Activated CD4-positive, alpha-beta T cell treated with anti-CD3 and anti-CD28 coated beads for 48 hours (primary cell): Measurements from ENCODE around the gene GABRG3.
"Not testable (repeated sequence)": the region's sequence is repeated elsewhere in the genome, so short reads cannot be mapped to it uniquely, and the experiment has no call there.

ENCODE experiments used
- DNase-seq: peaks from one replicate; pipeline ENCODE4 v3.0.0-alpha.2; 2020

Gene GABRG3

DNA sequence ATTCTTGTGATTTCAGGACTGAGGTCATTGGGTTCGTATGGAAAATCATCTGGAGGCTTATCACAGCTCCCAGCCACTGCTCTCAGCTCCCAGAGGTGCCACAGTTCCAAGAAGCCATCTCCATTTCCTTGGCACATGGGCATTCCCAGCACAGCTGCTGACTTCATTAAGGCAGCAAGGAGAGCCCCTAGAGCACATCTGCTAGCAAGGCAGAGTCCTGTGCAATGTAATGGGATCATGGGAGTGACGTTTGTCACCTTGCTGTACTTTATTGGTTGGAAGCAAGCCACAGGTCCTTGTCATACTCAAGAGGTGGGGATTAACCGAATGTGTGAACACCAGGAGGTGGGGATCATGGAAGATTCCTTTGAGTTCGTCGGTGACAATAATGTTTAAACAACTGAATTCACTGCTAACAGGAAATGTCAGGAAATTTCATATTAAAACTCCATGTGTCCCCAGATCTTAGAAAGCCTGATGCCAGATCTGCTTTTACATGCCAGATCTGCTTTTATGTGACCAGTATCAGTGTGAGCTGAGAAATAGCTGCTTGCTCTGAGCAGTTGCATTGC is 148.8 kb downstream of the GABRG3 start:
- DNase-seq: no peak

DNA sequence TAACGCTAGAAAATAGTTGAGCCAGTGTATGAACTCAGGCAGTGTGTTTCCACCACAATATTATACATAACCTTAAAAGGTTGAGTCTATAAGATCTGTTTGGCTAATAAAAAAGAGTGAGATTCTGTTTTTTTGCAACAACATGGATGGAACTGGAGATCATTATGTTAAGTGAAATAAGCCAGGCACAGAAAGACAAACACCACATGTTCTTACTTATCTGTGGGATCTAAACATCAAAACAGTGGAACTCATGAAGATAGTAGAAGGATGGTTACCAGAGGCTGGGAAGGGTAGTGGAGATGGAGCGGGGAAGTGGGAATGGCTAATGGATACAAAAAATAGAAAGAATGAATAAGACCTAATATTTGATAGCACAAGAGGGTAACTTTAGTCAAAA is 150.7 kb downstream of the GABRG3 start:
- no peak for DNase-seq

DNA sequence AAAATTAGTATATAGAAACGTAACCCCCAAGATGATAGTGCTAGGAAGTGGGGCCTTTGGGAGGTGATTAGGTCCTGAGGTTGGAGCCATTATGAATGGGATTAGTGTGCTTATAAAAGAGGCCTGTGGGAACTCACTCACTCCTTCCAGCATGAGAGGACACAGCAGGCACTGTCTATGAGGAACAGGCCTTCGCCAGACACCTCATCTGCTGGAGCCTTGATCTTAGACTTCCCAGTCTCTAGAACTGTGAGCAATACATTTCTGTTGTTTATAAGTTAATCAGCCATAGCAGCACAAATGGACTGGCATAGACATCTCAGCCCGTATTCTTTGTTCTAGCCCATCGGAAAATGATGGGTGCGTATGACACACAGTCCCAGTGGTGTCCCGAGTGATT is 152.3 kb downstream of the GABRG3 start:
- DNase-seq: no peak

DNA sequence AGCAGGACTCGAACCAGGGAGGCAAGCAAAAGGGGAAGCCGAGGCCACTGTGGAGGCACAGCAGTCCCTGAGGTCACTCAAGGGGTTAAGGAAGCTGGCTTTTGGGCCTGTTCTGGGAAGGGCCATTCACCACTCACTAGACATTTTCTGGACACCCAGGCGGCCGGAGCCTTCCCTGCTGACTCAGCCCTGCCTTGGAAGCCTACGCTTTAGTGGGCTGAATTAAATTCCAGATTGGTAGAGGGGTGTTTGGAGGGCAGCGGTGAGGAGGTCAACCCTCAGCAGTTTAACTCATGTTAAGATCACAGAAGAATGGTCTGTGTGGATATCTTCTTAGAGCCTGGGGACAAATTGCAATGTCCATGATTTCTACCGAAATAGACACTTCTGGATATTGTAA is 152.8 kb downstream of the GABRG3 start:
- DNase-seq: no peak

DNA sequence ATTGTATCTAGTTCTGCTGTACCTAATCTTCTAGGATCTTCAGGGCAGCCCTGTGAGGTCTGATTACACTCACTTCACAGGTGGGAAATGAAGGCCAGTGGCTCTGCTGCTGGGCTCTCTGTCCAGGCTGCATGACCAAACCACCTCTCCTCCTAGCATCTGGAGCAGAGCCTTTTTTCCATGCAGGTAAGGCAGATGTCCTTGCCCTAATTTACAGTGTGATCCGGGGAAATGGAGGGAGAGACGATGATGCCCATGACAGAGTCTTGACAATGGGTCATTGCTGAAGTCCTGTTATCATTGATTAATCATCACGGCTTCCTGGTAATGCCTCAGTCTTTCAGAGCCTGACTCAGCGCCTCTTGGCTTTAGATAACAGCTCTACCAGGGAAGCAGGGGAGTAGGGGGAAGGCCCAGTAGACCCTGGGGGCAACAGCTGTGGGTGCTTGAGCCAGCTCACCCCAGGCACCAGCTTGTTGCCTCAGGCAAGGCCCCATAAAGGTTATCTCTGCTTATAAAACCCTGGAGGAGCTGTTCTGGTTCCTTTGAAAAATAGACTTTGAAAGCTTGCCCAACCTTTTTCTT is 153.4 kb downstream of the GABRG3 start:
- no peak for DNase-seq

- DNase-seq: no peak
Observed at GRCh38 chr15:27125185-27125584, 154.2 kb downstream of the GABRG3 start.

DNA sequence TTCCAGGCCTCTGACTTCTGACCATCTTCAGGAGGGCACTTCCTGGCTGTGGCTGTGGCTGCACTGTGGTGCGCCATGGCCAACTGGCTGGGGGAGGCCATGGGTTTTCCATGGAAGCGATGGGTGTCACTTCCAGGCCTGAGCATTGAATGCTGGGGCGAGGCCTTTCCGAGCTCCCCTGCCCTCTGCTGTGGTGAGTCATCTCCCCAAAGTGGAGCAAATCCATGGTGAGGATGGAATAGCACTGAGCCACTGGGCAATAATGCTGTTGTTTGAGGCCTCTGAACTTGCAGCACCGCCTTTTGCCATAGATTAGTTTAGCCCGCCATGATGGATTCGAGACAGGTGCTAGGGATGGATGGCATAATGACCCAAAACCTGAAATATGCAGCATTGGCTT is 155.5 kb downstream of the GABRG3 start:
- DNase-seq: no peak

DNA sequence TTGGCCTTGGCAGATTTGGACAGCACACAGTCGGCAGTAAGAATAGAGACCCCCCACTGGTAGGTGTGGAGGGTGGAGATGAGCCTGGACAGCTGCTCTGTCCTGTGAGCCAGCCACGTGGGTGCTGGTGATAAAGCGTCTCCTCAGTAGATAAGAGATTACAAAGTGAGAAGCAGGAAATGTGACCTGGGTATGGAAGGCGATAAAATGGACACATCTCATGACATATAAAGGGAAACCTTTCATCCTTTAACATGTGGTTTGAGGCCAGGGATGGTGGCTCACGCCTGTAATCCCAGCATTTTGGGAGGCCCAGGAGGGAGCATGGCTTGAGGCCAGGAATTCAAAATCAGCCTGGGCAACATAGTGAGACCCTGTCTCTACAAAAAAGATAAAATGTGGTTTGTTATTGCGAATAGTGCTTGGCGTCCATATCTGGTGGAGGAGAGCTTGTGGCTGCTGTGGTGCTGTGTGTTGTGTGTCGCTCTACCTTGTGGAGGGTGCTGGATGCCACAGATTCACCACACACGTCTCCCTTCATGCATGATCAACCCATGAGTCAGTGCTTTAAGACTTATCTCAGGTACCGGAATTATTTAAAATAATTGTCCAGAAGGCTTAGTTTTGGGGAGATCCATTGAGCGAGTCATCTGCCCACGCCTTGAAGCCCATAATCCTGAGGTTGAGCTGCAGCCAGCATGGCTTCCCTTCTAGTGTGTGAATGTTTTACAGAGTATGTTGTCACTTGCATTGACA is 157.0 kb downstream of the GABRG3 start:
- no peak for DNase-seq

DNA sequence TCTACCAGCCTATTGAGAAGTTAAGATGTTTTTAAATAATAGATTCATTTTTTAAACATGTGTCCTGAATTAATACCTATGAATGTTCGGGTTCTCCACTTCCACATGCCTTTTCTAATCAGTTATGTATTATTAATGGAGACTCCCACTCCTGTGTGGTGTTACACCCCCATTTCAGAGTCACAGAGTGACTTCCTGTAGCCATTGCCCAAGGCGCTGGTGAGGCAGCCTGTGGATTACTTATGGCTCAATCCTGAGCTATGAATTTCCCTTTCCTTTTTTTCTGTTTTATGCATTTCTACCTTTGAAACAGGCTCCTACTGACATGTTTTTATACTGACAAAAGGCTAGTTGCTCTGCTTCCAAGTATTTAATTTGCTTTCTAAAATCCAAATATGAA is 162.3 kb downstream of the GABRG3 start:
- no peak for DNase-seq

- no peak for DNase-seq
Observed at GRCh38 chr15:27134481-27134880, 163.5 kb downstream of the GABRG3 start.

DNA sequence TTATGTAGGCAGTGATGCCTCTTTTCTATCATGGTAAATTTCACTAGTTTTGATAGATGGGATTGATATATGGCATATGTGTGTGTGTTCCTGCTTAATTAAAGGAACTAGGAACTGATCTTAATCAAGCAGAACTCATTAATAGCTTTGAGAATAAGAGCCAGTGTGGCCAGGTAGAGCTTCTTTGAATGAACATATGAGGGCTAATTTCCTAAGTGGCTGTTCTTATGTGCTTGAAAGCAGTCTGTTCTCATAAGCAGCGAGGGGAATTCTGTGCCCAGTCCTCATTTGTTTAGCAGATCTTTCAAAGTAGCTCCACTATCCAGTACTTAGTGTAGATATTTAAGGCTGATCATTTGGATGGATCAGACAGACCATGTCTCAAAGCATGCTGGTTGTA is 164.2 kb downstream of the GABRG3 start:
- no peak for DNase-seq

- no peak for DNase-seq
Observed at GRCh38 chr15:27137127-27137526, 166.1 kb downstream of the GABRG3 start.

DNA sequence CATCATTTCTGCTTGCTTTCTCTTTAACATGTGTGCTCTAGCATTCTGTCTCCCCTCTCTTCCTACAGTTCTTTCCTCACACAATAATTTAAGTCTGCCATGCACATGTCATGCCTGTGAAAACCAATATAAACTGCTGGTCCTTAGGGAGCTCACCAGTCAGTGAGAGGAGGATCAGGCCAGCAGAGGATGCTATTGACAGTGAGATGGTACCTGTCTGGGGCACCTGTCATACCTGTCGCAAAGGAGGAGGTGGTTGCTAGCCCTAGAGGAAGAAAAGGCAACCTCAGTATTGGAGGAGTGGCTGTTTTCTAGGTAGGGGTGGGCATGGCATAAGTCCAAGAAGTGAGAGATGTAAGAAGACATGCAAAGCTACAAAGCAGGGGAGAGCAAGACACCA is 194.6 kb downstream of the GABRG3 start:
- DNase-seq: no peak

DNA sequence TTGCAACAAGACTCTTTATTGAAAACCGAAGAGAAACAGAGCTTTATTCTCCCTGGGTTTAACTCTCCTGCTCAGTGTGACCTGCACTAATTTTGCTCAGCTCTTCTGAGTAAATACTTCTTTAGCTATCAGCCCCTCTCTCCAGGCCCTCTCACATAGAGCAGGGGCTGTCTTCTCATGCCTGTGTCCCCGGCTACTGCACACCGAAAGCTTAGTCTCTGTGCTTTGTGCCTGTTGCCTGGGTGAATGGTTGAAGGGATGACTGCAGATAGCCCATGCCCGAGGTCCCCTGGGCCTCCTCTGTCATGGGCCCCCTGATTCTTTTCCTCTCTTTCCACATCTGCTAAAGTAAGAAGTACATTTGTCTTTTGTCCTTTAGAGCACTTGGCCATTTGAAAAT is 195.9 kb downstream of the GABRG3 start:
- no peak for DNase-seq

DNA sequence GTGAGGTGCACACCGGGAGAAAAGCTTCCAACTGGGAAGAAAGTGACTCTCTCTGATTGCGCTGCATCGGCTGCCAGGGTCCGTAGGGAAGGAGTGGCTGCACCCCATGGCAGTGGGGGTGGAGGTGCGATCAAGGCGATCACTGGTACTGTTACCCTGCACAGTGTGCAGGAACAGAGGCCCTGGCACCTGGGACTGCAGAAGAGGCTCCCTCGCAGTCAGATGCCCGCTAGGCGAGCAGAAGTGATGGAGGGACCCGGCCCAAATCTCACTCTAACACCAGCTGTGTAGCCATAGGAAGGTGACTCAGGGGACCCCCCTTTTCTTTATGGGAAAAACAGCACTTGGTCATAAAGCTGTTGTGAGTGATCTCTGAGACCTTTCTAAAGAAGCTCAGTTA is 196.8 kb downstream of the GABRG3 start:
- no peak for DNase-seq

DNA sequence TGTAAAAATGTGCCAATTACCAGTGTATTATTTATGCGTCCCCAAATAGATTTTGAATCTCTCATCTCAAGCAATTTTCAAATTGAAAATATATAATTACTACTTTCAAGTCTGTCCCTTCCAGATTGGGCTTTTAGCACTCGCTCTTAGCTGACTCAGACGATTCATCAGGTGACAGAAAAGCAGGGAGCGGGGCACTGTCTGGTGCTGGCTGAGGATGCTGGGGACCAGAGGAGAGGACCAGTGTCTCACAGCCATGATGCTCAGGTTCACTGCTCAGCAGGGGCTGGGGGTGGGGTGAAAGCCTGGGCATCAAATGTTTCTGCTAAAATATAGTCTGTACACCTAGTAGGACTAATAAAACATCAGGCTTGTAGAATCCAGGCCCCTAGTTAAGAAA is 199.9 kb downstream of the GABRG3 start:
- no peak for DNase-seq

DNA sequence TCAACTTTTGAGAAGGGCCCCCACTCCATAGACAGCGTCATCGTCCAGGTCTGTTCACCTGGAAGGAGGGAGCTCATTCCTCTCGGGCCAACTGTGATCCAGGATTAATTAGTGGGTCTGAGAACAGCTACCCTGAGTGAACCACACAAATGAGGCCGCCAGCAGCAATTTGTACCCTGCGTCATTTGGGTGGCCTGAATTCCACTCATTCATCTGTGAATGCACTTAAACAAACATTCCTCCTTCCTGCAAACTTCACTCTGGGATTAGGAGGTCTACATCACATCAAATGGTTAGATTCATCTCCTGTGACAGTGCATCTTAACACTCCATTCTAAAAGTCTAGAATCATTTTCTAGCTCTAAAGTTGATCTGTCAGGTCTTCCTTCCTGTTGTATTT is 201.8 kb downstream of the GABRG3 start:
- DNase-seq: no peak

DNA sequence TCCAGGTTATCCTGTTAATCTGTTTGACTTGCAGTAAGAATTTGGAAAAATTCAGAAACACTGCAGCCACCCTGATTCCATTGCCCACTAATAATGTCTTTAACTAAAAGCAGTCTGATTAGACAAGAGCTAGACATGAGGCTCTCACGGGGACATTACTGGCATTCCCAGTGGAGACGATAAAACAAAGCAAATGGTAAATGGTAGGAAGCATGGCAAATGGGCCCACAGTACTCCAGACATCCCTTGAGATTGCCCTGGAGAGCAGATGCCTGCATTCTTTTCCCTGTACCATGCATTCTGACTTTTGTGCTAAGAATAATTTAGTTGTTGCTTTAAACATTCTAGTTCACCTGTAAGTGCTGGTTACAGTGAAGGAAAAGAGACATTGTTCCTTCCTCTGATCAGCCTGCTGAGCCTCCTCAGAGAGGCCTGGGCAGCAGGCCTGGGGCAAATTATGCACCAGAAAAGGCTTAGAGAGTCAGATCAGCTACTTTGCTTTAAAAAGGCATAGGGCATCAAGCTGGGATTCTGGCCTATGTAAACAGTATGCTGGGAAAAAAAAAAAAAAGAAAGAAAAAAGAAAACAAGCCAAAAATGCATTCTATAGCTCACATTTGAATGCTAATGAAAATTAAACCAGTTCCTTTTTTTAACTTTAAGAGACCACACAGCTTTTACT is 204.6 kb downstream of the GABRG3 start:
- DNase-seq: no peak

- DNase-seq: no peak
Observed at GRCh38 chr15:27176785-27177406, 205.9 kb downstream of the GABRG3 start.

DNA sequence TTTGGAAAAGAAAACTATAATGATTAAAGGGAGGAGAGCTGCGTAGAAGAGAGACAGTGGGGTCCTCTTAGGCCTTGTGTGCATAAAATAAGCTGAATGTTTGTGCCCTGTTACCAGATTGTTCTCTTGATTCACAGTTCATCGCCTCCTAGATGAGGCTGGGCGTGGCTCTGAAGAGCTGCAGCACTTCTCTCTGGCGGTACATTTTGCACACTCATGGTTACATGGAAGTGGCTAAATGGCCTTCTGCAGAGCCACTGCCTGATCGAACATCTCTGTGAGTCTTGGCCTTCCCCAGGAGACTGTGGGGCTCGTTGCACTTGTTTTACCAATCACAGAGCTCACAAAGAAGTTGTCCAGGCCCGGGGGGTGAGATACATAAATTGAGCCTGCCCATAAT is 208.8 kb downstream of the GABRG3 start:
- DNase-seq: no peak

GRCh38 chr15:27182561-27183110 is 211.7 kb downstream of the GABRG3 start:
- DNase-seq: no peak

DNA sequence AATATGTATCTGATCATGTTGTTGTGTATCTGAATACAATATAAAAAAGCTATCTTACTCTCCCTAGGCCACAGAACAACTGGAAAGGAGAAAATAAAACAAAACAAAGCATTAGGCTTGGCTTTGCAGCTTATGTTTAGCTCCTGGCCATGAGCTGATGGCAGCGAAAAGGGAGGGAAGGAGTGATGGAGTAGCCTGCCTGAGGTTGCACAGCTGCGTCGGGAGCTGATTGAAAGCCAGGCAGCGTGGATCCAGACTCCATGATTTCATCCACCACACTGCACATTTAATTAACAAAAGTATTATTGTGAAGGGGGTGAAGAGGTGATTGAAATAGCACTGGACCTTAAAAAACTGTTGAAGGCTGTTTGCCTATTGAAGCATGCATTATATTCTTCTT is 212.2 kb downstream of the GABRG3 start:
- DNase-seq: no peak

GRCh38 chr15:27191515-27191914 is 220.5 kb downstream of the GABRG3 start:
- not testable (repeated sequence) for DNase-seq
